LNCAP (cell line): ENCODE measurements around the gene SNTA1.

Source experiments
- CTCF ChIP-seq: fragments of 450-650 bp; IDR thresholded peaks from 2 replicates; pipeline ENCODE4 v1.5.1; 2017; ENCODE audit warnings: mild to moderate bottlenecking

The SNTA1 gene

GRCh38 chr20:33419140-33419974, 24.2 kb downstream of the SNTA1 start:
- no peak for TF ChIP-seq CTCF

GRCh38 chr20:33418033-33418432, 25.5 kb downstream of the SNTA1 start:
- TF ChIP-seq CTCF: no peak

GRCh38 chr20:33415948-33416347, 27.6 kb downstream of the SNTA1 start:
- peak; percentile 69 for TF ChIP-seq CTCF

GRCh38 chr20:33412484-33412838, 31.1 kb downstream of the SNTA1 start:
- no peak for TF ChIP-seq CTCF

- TF ChIP-seq CTCF: no peak
These were observed 31.7 kb downstream of the SNTA1 start for GRCh38 chr20:33411711-33412483.

- TF ChIP-seq CTCF: no peak
These were observed 32.3 kb downstream of the SNTA1 start for GRCh38 chr20:33411242-33411641.

GRCh38 chr20:33410081-33410742, 33.4 kb downstream of the SNTA1 start:
- no peak for TF ChIP-seq CTCF
